ENCODE measurements around the gene C17orf113.
A peak's percentile ranks its signal among the peaks of the same experiment; 100 is the strongest.

The C17orf113 gene

GRCh38 chr17:42068979-42069378 is 18.6 kb upstream of the C17orf113 start:
- TF ChIP-seq CTCF (IDR thresholded peaks at IDR 0.05; ENCODE audit: insufficient read depth, low read depth, low read length, missing control alignments) = no peak
- H3K4me3 ChIP-seq (ENCODE audit: low read length) = no peak overlapping the region
- DNase-seq (ENCODE audit: low read depth) = peak; percentile 33

DNA sequence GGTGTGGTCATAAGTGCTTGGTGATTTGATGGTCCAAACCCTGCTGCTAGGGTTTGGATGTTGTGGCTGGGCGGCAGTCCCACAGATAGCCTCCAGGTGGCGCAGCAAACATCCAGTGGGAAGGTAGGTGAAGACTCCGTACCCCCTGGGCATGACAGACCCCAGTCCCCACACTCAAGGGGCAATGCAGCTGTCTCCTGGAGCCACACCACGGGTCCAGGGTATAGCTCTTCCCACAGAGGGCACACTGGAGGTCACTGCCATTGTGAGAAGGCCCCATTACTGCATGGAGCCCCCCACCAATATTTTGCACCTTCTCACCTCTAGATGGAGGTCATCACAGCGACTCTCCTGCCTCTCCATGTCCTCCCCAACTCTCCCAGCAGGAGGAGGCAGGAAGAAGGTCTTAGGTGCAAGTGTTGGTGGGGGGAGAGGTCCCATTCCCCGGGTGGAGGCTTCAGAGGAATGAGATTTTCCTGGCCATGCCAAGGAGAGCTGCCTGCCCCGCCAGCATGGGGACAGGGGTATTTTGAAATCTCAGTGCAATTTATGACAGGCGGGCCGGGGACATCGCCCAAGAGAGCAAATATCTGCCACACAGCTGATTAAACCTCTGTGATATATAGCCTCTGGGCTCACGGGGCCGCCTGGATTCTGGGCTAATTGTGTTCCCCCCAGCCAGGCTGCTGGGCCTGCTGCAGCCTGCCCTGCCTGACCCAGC is 17.1 kb upstream of the C17orf113 start:
- DNase-seq (ENCODE audit: low read depth) = peak; percentile 55
- no peak overlapping the region for H3K4me3 ChIP-seq (ENCODE audit: low read length)
- peak; percentile 93 for TF ChIP-seq CTCF (IDR thresholded peaks at IDR 0.05; ENCODE audit: insufficient read depth, low read depth, low read length, missing control alignments)

- no peak for TF ChIP-seq CTCF (IDR thresholded peaks at IDR 0.05; ENCODE audit: insufficient read depth, low read depth, low read length, missing control alignments)
- DNase-seq (ENCODE audit: low read depth) = peak; percentile 38
- H3K4me3 ChIP-seq (ENCODE audit: low read length) = no peak overlapping the region
These were observed 14.8 kb upstream of the C17orf113 start for GRCh38 chr17:42065201-42065600.

GRCh38 chr17:42062681-42063080 is 12.3 kb upstream of the C17orf113 start:
- DNase-seq (ENCODE audit: low read depth) = no peak
- TF ChIP-seq CTCF (IDR thresholded peaks at IDR 0.05; ENCODE audit: insufficient read depth, low read depth, low read length, missing control alignments) = no peak
- H3K4me3 ChIP-seq (ENCODE audit: low read length) = no peak overlapping the region

GRCh38 chr17:42061646-42062487 is 11.5 kb upstream of the C17orf113 start:
- no peak for DNase-seq (ENCODE audit: low read depth)
- TF ChIP-seq CTCF (IDR thresholded peaks at IDR 0.05; ENCODE audit: insufficient read depth, low read depth, low read length, missing control alignments) = no peak
- H3K4me3 ChIP-seq (ENCODE audit: low read length) = no peak overlapping the region

GRCh38 chr17:42060231-42060630 is 9.8 kb upstream of the C17orf113 start:
- DNase-seq (ENCODE audit: low read depth) = no peak
- no peak overlapping the region for H3K4me3 ChIP-seq (ENCODE audit: low read length)
- no peak for TF ChIP-seq CTCF (IDR thresholded peaks at IDR 0.05; ENCODE audit: insufficient read depth, low read depth, low read length, missing control alignments)
